GM18520 (cell line): ENCODE results near the gene FLYWCH2.
"Not testable (repeated sequence)": the region's sequence is repeated elsewhere in the genome, so short reads cannot be mapped to it uniquely, and the experiment has no call there.

Experiments used
- ATAC-seq: cut with Tn5 transposase; IDR thresholded peaks from one replicate; pipeline ENCODE4 v1.9.1; 2021; ENCODE audit not compliant: unreplicated experiment

The FLYWCH2 gene

GRCh38 chr16:2937170-2937569, 54.2 kb downstream of the FLYWCH2 start:
- ATAC-seq, result no peak

- no peak for ATAC-seq
These were observed 55.2 kb downstream of the FLYWCH2 start for GRCh38 chr16:2938206-2938605.

GRCh38 chr16:2939968-2940367, 57.0 kb downstream of the FLYWCH2 start:
- no peak for ATAC-seq

GRCh38 chr16:2942045-2942444, 59.0 kb downstream of the FLYWCH2 start:
- ATAC-seq, result no peak

GRCh38 chr16:2943716-2944115, 60.7 kb downstream of the FLYWCH2 start:
- ATAC-seq, result not testable (repeated sequence)

- no peak for ATAC-seq
These were observed 63.6 kb downstream of the FLYWCH2 start for GRCh38 chr16:2946649-2947048.
